Upper lobe of left lung (tissue), 6 donors: ENCODE data around the gene TSHZ2. TPM values are rescaled to one million over a fixed set of nuclear protein-coding genes. Genes with fewer than 3 reads are reported as not detected.

Source experiments
- ATAC-seq, 2 donors: fragments of 200-7000 bp; cut with Tn5 transposase; one replicate each; pipeline ENCODE4 v1.9.1; 2022; ENCODE audit warnings: mild to moderate bottlenecking in 2 of 2, moderate library complexity in 2 of 2; ENCODE audit not compliant: low FRiP score in 2 of 2
- DNase-seq, 2 donors: peaks; one replicate each; pipeline ENCODE4 v3.0.0-alpha.2; 2019 to 2020
- H3K27ac ChIP-seq, 4 donors: fragments of 200-600 bp; sonication (generic); one replicate each; pipeline ENCODE4 v1.5.1; 2016 to 2019
- H3K27me3 ChIP-seq, 4 donors: fragments of 200-600 bp; sonication (generic); one replicate each; pipeline ENCODE4 v1.5.1; 2017 to 2019
- H3K36me3 ChIP-seq, 4 donors: fragments of 200-600 bp; sonication (generic); one replicate each; pipeline ENCODE4 v1.5.1; 2016 to 2019
- H3K4me1 ChIP-seq, 4 donors: fragments of 200-600 bp; sonication (generic); one replicate each; pipeline ENCODE4 v1.5.1; 2018 to 2019
- H3K4me3 ChIP-seq, 4 donors: fragments of 200-600 bp; sonication (generic); one replicate each; pipeline ENCODE4 v1.5.1; 2017 to 2019; ENCODE audit warnings: mild to moderate bottlenecking in 2 of 4, moderate library complexity in 1 of 4
- H3K9me3 ChIP-seq, 4 donors: fragments of 200-600 bp; sonication (generic); one replicate each; pipeline ENCODE4 v1.5.1; 2018 to 2019
- CTCF ChIP-seq, 6 experiments: fragments of 450-650 bp in 4 of 6; fragments of 200-600 bp in 2 of 6; sonication (generic) in 2 of 6; IDR thresholded peaks; one replicate each; pipeline ENCODE4 v1.5.1; 2016 to 2019; ENCODE audit warnings: antibody characterized with exemption in 6 of 6
- EP300 ChIP-seq, 4 donors: sonication (generic); formaldehyde crosslinking; IDR thresholded peaks; one replicate each; pipeline ENCODE4 v1.5.1; 2017; ENCODE audit warnings: antibody characterized with exemption in 4 of 4, control low read depth in 2 of 4
- POLR2A ChIP-seq, 4 donors: fragments of 450-650 bp; IDR thresholded peaks; one replicate each; pipeline ENCODE4 v1.5.1; 2016 to 2017; ENCODE audit warnings: antibody characterized with exemption in 4 of 4, mild to moderate bottlenecking in 2 of 4
- POLR2AphosphoS5 ChIP-seq, 2 donors: sonication (generic); formaldehyde crosslinking; IDR thresholded peaks; one replicate each; pipeline ENCODE4 v1.5.1; 2017; ENCODE audit warnings: antibody characterized with exemption in 2 of 2
- WGBS, 2 donors: methylation state at CpG; one replicate each; pipeline ENCODE4 v1.1.5; 2017 to 2018; 5-methylcytosine and 5-hydroxymethylcytosine counted together
- total RNA-seq, 6 donors: library from RNA; depleted of rRNA in 4 of 6; stranded (reverse); fragments of >200 nt in 4 of 6; gene quantifications; one replicate each; pipeline versions ENCODE4 v1.1.0 to v1.2.1, GENCODE V29; 2016 to 2021
- donor health status: DM: no; HTN: no; CAD: no; lungs with moderate emphysema.
- donor health status: DM: no; HTN: yes; CAD: no; lungs with severe emphysema.

Gene TSHZ2
- total RNA-seq, 6 donors from 2014 or later = 1.8 to 10.0 (median 3.2) TPM

- H3K27me3 ChIP-seq = no peaks in the 10 kb centered on the region
- H3K36me3 ChIP-seq = no peaks in the 10 kb centered on the region
- no peaks in the 10 kb centered on the region for H3K4me1 ChIP-seq
- DNase-seq (no peak), ATAC-seq (no peak)
- no peak overlapping the region for H3K4me3 ChIP-seq
- TF ChIP-seq EP300 (IDR thresholded peaks at IDR 0.05) (no peak), POLR2AphosphoS5 (IDR thresholded peaks at IDR 0.05) (no peak), CTCF (IDR thresholded peaks at IDR 0.05) (no peak), POLR2A (IDR thresholded peaks at IDR 0.05) (no peak)
- H3K27ac ChIP-seq = no peak overlapping the region
- no peaks in the 10 kb centered on the region for H3K9me3 ChIP-seq
- WGBS, 2 donors = 65 to 80% methylated on average over 6 of the region's 6 CpGs
These were observed 120.7 kb downstream of the TSHZ2 start for GRCh38 chr20:53092772-53093300.

DNA sequence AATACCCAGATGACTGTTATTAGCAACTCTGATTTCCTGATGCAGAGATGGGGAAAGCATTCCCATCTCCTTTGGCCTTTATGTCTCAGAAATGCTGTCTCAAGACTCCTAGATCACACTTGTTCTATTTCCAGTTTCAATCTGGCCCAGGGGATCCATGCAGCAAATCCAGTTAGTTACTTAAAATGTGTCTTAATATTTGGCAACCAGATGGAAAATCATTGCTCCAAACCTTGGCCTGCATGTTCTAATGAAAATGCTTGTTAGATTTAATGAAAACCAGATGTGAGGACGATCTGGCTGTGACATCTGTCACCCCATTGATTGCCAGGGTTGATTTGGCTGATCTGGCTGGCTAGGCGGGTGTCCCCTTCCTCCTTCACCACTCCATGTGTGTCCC, 125.2 kb downstream of the TSHZ2 start:
- Histone ChIP-seq H3K27me3 (no peaks in the 10 kb centered on the region), H3K9me3 (no peaks in the 10 kb centered on the region), H3K4me3 (no peak overlapping the region), H3K27ac (no peak overlapping the region), H3K36me3 (no peaks in the 10 kb centered on the region), H3K4me1 (no peaks in the 10 kb centered on the region)
- ATAC-seq (no peak), DNase-seq (no peak)
- WGBS, 2 donors = 75 to 78% methylated on average over 2 of the region's 2 CpGs
- TF ChIP-seq EP300 (IDR thresholded peaks at IDR 0.05) = no peak
- TF ChIP-seq CTCF (IDR thresholded peaks at IDR 0.05) = no peak
- no peak for TF ChIP-seq POLR2A (IDR thresholded peaks at IDR 0.05)
- no peak for TF ChIP-seq POLR2AphosphoS5 (IDR thresholded peaks at IDR 0.05)

- Histone ChIP-seq H3K27me3 (no peaks in the 10 kb centered on the region), H3K36me3 (no peaks in the 10 kb centered on the region), H3K4me1 (no peaks in the 10 kb centered on the region), H3K4me3 (no peak overlapping the region), H3K27ac (no peak overlapping the region), H3K9me3 (no peaks in the 10 kb centered on the region)
- no peak for DNase-seq
- TF ChIP-seq CTCF (IDR thresholded peaks at IDR 0.05) (no peak), POLR2AphosphoS5 (IDR thresholded peaks at IDR 0.05) (no peak), POLR2A (IDR thresholded peaks at IDR 0.05) (no peak), EP300 (IDR thresholded peaks at IDR 0.05) (no peak)
- no peak for ATAC-seq
- WGBS, 2 donors = 89% methylated on average over 4 of the region's 4 CpGs
These were observed 125.6 kb downstream of the TSHZ2 start for GRCh38 chr20:53097791-53098190.

DNA sequence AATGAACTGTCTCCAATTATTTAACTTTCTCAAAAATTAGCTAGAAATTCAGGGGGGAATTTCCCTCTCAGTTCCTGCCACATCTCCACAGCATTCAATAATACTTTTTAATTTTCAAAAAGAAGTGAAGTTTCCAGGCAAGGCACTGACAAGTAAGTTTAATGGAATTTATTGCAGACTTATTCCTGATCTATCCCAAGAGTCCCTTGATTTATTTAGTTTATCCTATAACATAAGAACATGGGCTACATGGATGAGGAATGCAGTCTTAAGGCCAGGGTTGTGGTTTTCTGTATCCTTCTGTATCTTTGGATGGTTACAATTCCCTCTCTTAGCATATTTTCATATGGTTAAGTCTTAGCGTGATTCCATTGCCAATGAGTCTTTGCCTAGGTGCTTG, 126.5 kb downstream of the TSHZ2 start:
- Histone ChIP-seq H3K27me3 (no peaks in the 10 kb centered on the region), H3K4me1 (no peaks in the 10 kb centered on the region), H3K9me3 (no peaks in the 10 kb centered on the region), H3K4me3 (no peak overlapping the region), H3K36me3 (no peaks in the 10 kb centered on the region), H3K27ac (no peak overlapping the region)
- TF ChIP-seq POLR2A (IDR thresholded peaks at IDR 0.05) = no peak
- no peak for TF ChIP-seq EP300 (IDR thresholded peaks at IDR 0.05)
- no peak for TF ChIP-seq POLR2AphosphoS5 (IDR thresholded peaks at IDR 0.05)
- TF ChIP-seq CTCF (IDR thresholded peaks at IDR 0.05) = no peak
- WGBS, 2 donors = 89 to 100% methylated on average over 1 of the region's 1 CpG
- ATAC-seq (no peak), DNase-seq (no peak)

DNA sequence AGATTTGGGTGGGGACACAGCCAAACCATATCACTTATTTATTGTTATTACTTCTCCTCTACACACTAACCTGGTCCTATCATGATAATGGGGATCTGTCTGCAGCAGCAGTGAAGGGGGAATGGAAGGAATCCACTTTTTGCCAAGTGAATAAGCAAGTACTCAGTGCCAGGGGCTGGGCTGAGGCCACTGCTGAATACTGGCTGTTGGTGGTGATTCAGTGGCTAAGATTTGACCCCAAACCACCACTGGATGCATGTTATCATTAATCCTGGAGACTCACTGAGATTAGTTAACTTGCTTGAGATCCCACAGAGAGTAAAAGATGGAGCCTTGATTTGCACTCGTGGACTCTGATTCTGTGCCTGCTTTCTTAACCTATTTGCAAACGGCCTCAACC, 127.7 kb downstream of the TSHZ2 start:
- 61 to 80% methylated on average over 2 of the region's 2 CpGs for WGBS, 2 donors
- TF ChIP-seq POLR2AphosphoS5 (IDR thresholded peaks at IDR 0.05) (no peak), EP300 (IDR thresholded peaks at IDR 0.05) (no peak), POLR2A (IDR thresholded peaks at IDR 0.05) (no peak), CTCF (IDR thresholded peaks at IDR 0.05) (no peak)
- no peaks in the 10 kb centered on the region for H3K36me3 ChIP-seq
- no peaks in the 10 kb centered on the region for H3K27me3 ChIP-seq
- ATAC-seq (peak in 1 of 2 donors; percentile 19), DNase-seq (no peak)
- H3K4me1 ChIP-seq = no peaks in the 10 kb centered on the region
- H3K4me3 ChIP-seq = no peak overlapping the region
- H3K27ac ChIP-seq = no peak overlapping the region
- H3K9me3 ChIP-seq = no peaks in the 10 kb centered on the region
